ENCODE measurements around the gene GRID1. TPM values are rescaled to one million over a fixed set of nuclear protein-coding genes. Genes with fewer than 3 reads are reported as not detected.

The GRID1 gene
- polyA plus RNA-seq, 1 donor (not counting 4 experiments of a cell fraction or from before 2014, with no cell fraction given): 0.01 TPM

- peak overlapping the region in 2 of 3 experiments; percentile 48 to 49 for H3K4me3 ChIP-seq (ENCODE audit: control insufficient read depth in 2 of 3, extremely low read depth in 1 of 3, insufficient read depth in 2 of 3, low read depth in 1 of 3, low read length in 3 of 3)
- peak overlapping the region; percentile 80 for H3K4me2 ChIP-seq (ENCODE audit: control insufficient read depth, extremely low read depth, insufficient read depth, low read depth, low read length)
- H3K9me1 ChIP-seq (ENCODE audit: control insufficient read depth, extremely low read depth, insufficient read depth, low read length): no peaks in the 10 kb centered on the region
- FAIRE-seq (peak; percentile 91), DNase-seq (ENCODE audit: low read depth, low spot score) (peak; percentile 71)
- peak overlapping the region; percentile 83 for H3K27ac ChIP-seq (ENCODE audit: control insufficient read depth, insufficient read depth, low read length)
- H3K9ac ChIP-seq (ENCODE audit: control insufficient read depth, extremely low read depth, insufficient read depth, low read length): peak overlapping the region; percentile 57
- peak overlapping the region; percentile 84 for H2AFZ ChIP-seq (ENCODE audit: control insufficient read depth, low read length)
- H4K20me1 ChIP-seq (ENCODE audit: control insufficient read depth, extremely low read depth, insufficient read depth, low read length): no peaks in the 10 kb centered on the region
- no peaks in the 10 kb centered on the region for H3K36me3 ChIP-seq (ENCODE audit: control insufficient read depth in 2 of 2, extremely low read depth in 1 of 2, insufficient read depth in 2 of 2, low read length in 2 of 2)
- no peaks in the 10 kb centered on the region for H3K79me2 ChIP-seq (ENCODE audit: control insufficient read depth, insufficient read depth, low read length)
- TF ChIP-seq, protein P1, sequence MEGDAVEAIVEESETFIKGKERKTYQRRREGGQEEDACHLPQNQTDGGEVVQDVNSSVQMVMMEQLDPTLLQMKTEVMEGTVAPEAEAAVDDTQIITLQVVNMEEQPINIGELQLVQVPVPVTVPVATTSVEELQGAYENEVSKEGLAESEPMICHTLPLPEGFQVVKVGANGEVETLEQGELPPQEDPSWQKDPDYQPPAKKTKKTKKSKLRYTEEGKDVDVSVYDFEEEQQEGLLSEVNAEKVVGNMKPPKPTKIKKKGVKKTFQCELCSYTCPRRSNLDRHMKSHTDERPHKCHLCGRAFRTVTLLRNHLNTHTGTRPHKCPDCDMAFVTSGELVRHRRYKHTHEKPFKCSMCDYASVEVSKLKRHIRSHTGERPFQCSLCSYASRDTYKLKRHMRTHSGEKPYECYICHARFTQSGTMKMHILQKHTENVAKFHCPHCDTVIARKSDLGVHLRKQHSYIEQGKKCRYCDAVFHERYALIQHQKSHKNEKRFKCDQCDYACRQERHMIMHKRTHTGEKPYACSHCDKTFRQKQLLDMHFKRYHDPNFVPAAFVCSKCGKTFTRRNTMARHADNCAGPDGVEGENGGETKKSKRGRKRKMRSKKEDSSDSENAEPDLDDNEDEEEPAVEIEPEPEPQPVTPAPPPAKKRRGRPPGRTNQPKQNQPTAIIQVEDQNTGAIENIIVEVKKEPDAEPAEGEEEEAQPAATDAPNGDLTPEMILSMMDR (optimal IDR thresholded peaks at IDR 0.05 in 1 of 3, IDR thresholded peaks at IDR 0.05 in 1 of 3, conservative IDR thresholded peaks at IDR 0.05 in 1 of 3; ENCODE audit: extremely low read depth in 1 of 3, insufficient read depth in 2 of 3, low read length in 3 of 3): no peak
- no peak for TF ChIP-seq EZH2 (IDR thresholded peaks at IDR 0.05; ENCODE audit: low read length)
- dilution Hi-C loops (cut with MboI; ENCODE audit: extremely low pct_ligation_motif_present, low sequenced_read_pairs): no loop called here
- no peaks in the 10 kb centered on the region for H3K27me3 ChIP-seq (ENCODE audit: control insufficient read depth, extremely low read depth, insufficient read depth, low read length)
- peaks cover 37% of the 10 kb centered on the region for H3K4me1 ChIP-seq (ENCODE audit: control insufficient read depth, extremely low read depth, insufficient read depth, low read length)
- H3K9me3 ChIP-seq (ENCODE audit: control insufficient read depth, low read depth, low read length): no peaks in the 10 kb centered on the region
Measured at GRCh38 chr10:85642421-85643170, 724.0 kb downstream of the GRID1 start.

DNA sequence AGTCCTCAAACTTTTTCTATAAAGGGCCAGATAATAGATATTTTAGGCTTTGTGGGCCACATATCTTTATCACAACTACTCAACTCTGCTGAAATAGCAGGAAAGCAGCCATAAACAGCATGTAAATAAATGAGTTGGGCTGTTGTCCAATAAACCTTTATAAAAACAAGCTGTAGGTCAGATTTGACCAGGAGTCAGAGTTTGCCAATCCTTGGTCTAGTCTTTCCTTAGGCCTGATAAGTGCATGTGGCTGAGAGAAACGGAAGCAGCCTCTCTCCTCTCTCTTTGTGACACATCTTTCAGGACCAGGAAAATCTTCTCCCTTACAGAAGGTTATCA lies 724.5 kb downstream of the GRID1 start:
- no peak for TF ChIP-seq EZH2 (IDR thresholded peaks at IDR 0.05; ENCODE audit: low read length)
- TF ChIP-seq, protein P1 (optimal IDR thresholded peaks at IDR 0.05 in 1 of 3, IDR thresholded peaks at IDR 0.05 in 1 of 3, conservative IDR thresholded peaks at IDR 0.05 in 1 of 3; ENCODE audit: extremely low read depth in 1 of 3, insufficient read depth in 2 of 3, low read length in 3 of 3): no peak
- no peaks in the 10 kb centered on the region for H3K79me2 ChIP-seq (ENCODE audit: control insufficient read depth, insufficient read depth, low read length)
- FAIRE-seq: no peak
- no peaks in the 10 kb centered on the region for H3K36me3 ChIP-seq (ENCODE audit: control insufficient read depth in 2 of 2, extremely low read depth in 1 of 2, insufficient read depth in 2 of 2, low read length in 2 of 2)
- peak overlapping the region; percentile 80 for H3K4me2 ChIP-seq (ENCODE audit: control insufficient read depth, extremely low read depth, insufficient read depth, low read depth, low read length)
- H3K9me3 ChIP-seq (ENCODE audit: control insufficient read depth, low read depth, low read length): no peaks in the 10 kb centered on the region
- H3K4me1 ChIP-seq (ENCODE audit: control insufficient read depth, extremely low read depth, insufficient read depth, low read length): peaks cover 37% of the 10 kb centered on the region
- H3K9me1 ChIP-seq (ENCODE audit: control insufficient read depth, extremely low read depth, insufficient read depth, low read length): no peaks in the 10 kb centered on the region
- no peak for DNase-seq (ENCODE audit: low read depth, low spot score)
- peak overlapping the region in 2 of 3 experiments; percentile 48 to 49 for H3K4me3 ChIP-seq (ENCODE audit: control insufficient read depth in 2 of 3, extremely low read depth in 1 of 3, insufficient read depth in 2 of 3, low read depth in 1 of 3, low read length in 3 of 3)
- dilution Hi-C loops (cut with MboI; ENCODE audit: extremely low pct_ligation_motif_present, low sequenced_read_pairs): no loop called here
- H3K9ac ChIP-seq (ENCODE audit: control insufficient read depth, extremely low read depth, insufficient read depth, low read length): peak overlapping the region; percentile 57
- peak overlapping the region; percentile 84 for H2AFZ ChIP-seq (ENCODE audit: control insufficient read depth, low read length)
- H3K27me3 ChIP-seq (ENCODE audit: control insufficient read depth, extremely low read depth, insufficient read depth, low read length): no peaks in the 10 kb centered on the region
- no peaks in the 10 kb centered on the region for H4K20me1 ChIP-seq (ENCODE audit: control insufficient read depth, extremely low read depth, insufficient read depth, low read length)
- peak overlapping the region; percentile 83 for H3K27ac ChIP-seq (ENCODE audit: control insufficient read depth, insufficient read depth, low read length)
